AG04449 (cell line): ENCODE results near the gene CWC27.

Source experiments
- CTCF ChIA-PET: fragments of 350-600 bp; formaldehyde crosslinking; extraction: SDS; loops from one replicate; lab custom pipeline; 2021; ENCODE audit warnings: antibody characterized with exemption; lab: Yijun Ruan, JAX
- POLR2A ChIA-PET: fragments of 400-600, 350-600 bp; formaldehyde crosslinking; extraction: SDS; loops from one replicate; lab custom pipeline; 2020; ENCODE audit warnings: antibody characterized with exemption, inconsistent platforms; lab: Yijun Ruan, JAX
- DNase-seq: peaks from one replicate; pipeline ENCODE4 v3.0.0-alpha.2; 2010; ENCODE audit warnings: low read depth, low spot score
- H3K4me3 ChIP-seq: 2 replicates; pipeline ENCODE4 v1.5.1; 2011; ENCODE audit warnings: low read depth, mild to moderate bottlenecking, control low read depth, low read length
- TF ChIP-seq, protein P1 (sequence below): IDR thresholded peaks from one replicate; pipeline ENCODE4 v1.5.1; 2011; ENCODE audit warnings: mild to moderate bottlenecking, moderate library complexity, low read length, control low read depth, inconsistent platforms; ENCODE audit not compliant: insufficient read depth; ENCODE audit errors: missing control alignments

CWC27 gene

DNA sequence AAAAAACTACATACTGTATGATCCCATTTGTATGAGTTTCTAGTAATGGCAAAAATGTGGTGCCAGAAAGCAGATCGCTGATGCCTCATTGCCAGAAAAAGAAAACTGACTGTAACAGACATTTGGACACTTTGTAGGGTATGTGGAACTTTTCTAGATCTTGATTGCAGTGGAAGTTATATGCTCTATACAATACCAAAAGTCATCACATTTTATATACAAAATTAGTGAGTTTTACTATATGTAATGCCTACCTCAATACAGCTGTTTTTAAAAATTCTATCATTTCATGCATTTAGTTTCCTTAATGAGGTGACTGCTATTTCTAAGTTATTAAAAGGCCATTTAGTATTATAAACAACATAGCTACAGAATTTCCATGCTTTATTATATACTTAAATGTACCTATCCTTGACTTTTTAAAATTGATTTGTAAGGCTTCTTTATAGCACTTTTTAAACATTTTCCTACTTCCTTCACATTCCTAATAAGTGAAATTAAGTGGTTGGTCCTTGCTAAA lies 199.9 kb downstream of the CWC27 start:
- TF ChIP-seq, protein P1, sequence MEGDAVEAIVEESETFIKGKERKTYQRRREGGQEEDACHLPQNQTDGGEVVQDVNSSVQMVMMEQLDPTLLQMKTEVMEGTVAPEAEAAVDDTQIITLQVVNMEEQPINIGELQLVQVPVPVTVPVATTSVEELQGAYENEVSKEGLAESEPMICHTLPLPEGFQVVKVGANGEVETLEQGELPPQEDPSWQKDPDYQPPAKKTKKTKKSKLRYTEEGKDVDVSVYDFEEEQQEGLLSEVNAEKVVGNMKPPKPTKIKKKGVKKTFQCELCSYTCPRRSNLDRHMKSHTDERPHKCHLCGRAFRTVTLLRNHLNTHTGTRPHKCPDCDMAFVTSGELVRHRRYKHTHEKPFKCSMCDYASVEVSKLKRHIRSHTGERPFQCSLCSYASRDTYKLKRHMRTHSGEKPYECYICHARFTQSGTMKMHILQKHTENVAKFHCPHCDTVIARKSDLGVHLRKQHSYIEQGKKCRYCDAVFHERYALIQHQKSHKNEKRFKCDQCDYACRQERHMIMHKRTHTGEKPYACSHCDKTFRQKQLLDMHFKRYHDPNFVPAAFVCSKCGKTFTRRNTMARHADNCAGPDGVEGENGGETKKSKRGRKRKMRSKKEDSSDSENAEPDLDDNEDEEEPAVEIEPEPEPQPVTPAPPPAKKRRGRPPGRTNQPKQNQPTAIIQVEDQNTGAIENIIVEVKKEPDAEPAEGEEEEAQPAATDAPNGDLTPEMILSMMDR, result no peak
- H3K4me3 ChIP-seq, result no peak overlapping the region
- DNase-seq, result no peak
- CTCF ChIA-PET, result no interaction called here
- POLR2A ChIA-PET, result no interaction called here

DNA sequence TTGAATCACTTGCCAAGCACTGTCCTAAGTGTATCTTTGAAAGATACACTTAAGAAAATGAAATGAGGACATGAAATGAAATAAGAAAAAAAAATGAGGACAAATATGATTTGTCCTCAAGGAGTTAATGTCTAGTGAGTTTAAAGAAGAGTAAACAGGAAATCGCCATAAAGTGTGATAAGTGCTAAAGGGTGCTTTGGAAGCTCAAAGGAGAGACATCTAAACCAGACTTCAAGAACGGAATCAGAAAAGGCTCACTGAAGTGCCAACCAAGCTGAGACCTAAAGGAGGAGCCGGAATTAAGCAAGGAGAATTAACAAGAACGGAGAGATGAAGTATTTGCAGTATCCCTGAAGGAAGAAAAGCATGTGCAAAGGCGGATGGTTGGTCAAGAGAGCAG lies 200.8 kb downstream of the CWC27 start:
- ChIA-PET POLR2A (no interaction called here), CTCF (no interaction called here)
- TF ChIP-seq, protein P1, result no peak
- no peak for DNase-seq
- no peak overlapping the region for H3K4me3 ChIP-seq

DNA sequence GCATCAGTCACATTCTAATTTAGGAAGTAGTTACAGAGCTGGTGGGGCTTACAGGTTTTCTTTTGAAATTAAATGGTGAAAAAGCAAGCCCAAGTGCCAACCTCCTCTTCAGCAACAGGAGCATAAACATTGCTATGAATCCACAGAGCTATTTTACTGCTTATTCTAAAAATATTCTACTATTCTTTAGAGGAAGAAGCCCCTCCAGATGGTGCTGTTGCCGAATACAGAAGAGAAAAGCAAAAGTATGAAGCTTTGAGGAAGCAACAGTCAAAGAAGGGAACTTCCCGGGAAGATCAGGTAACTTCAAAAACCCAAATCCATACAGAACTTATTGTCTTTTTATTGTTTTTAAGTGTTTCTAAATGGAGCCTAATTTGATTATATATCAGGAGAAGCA lies 202.8 kb downstream of the CWC27 start:
- ChIA-PET POLR2A (interaction anchor here (0.6 to 1.1 kb wide), 2 partner anchors 70 to 511 kb away, joined by 3 read pairs; no protein-coding TSS in a partner anchor), CTCF (interaction anchor here (1.5 to 4.5 kb wide), 2 partner anchors 14 to 512 kb away, joined by 3 to 17 read pairs; partner anchors contain the start of gene ADAMTS6)
- TF ChIP-seq, protein P1, result no peak
- DNase-seq, result no peak
- H3K4me3 ChIP-seq, result no peak overlapping the region

DNA sequence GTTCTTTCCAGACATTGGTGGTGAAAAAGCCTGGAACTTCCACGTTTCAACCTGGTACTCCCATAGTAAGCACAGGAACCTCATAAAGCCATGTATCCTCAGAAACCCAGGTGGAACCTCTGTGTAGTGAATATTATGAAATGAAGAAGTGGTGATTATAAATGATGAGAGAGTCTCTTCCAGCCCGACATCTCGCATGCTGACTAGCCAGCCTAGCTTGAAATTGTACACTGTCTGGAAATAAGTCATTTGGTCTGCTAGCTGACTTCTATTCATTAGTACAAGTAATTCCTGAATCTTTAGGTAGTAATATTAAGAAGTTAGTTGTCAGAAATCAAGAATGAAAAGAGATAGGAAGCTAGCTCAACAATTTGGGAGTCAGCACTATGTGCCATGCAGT lies 203.3 kb downstream of the CWC27 start:
- ChIA-PET POLR2A (interaction anchor here (1.1 kb wide), 1 partner anchor 510 kb away, joined by 3 read pairs; no protein-coding TSS in a partner anchor), CTCF (interaction anchor here (1.5 to 4.5 kb wide), 2 partner anchors 15 to 512 kb away, joined by 3 to 17 read pairs; partner anchors contain the start of gene ADAMTS6)
- TF ChIP-seq, protein P1, result no peak
- DNase-seq, result no peak
- no peak overlapping the region for H3K4me3 ChIP-seq

DNA sequence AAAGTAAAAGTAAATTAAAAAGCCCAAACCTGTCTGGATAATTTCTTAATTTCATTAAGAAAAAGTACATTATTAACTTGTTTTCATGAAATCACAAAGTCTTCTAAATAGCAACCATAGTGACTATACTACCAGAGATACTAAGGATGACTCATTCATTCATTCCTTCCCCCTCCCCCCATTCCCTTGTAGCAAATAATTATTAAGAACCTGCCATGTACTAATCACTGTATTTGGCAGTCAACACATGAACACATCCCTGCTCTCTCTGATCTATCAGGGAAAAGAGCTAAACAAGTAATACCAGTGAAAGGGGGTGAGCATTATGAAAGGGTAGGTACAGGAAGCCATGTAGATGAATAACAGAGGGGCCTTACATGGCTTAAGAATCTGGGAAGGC lies 203.9 kb downstream of the CWC27 start:
- CTCF ChIA-PET, result interaction anchor here (4.5 kb wide), 1 partner anchor 511 kb away, joined by 17 read pairs; the partner anchor contains the start of gene ADAMTS6
- no peak for DNase-seq
- no peak overlapping the region for H3K4me3 ChIP-seq
- POLR2A ChIA-PET, result no interaction called here
- TF ChIP-seq, protein P1, result no peak

DNA sequence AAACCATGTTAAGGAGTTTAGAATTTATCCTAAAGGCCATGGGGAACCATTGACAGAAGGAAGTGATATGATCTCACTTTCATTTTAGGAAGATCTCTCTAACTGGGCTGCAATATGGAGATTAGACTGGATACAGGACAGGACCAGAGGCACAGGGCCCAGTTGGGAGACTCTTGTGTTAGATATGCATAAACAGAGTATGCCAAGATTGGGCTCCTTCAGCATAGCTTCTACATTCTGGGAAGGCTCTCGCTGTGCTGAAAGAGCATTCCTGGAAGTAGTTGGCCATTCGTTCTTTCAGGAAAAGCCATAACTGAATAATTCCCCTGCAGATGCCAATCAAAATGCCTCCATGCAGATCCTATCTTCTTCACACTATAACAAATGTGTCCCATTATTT lies 204.5 kb downstream of the CWC27 start:
- POLR2A ChIA-PET, result no interaction called here
- no peak for DNase-seq
- CTCF ChIA-PET, result interaction anchor here (0.8 to 4.5 kb wide), 2 partner anchors 14 to 510 kb away, joined by 4 to 17 read pairs; partner anchors contain the start of gene ADAMTS6
- no peak overlapping the region for H3K4me3 ChIP-seq
- TF ChIP-seq, protein P1, result no peak
